ENCODE measurements around the gene IFI27. TPM values are rescaled to one million over a fixed set of nuclear protein-coding genes. Genes with fewer than 3 reads are reported as not detected.

Gene IFI27
- total RNA-seq, 1 donor: 80.7 TPM

DNA sequence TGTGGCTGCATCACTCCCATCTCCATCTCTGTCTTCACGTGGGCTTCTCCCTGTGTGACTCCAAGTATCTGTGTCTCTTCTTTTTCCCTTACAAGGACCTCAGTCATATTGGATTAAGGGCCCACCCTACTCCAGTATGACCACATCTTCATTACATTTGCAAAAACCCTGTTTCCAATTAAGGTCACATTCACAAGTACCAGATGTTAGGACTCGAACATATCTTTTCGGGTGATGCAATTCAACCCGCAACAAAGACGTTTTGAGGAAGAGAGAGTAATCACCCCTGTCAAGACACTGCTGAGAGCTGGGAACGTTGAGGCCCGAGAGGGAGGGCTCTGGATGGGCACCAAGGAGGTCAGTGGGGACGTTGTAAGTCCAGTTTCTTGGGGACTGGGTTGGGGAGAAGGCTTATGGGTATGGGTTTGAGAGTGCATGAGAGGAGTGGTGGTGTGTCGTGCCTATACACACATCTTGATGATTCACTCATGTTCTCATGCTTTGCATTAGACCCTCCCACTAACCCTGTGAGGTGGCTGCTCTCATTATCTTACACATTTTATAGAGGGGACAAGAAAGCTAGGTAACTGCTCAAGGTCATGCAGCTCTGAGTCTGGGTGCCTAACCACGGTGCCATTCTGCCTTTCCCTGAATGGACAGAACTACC lies 12.1 kb upstream of the IFI27 start:
- no peaks in the 10 kb centered on the region for H4K20me1 ChIP-seq (ENCODE audit: insufficient read depth, low read length)
- no peak overlapping the region for H3K4me2 ChIP-seq (ENCODE audit: insufficient read depth, low read length)
- TF ChIP-seq, protein P1, sequence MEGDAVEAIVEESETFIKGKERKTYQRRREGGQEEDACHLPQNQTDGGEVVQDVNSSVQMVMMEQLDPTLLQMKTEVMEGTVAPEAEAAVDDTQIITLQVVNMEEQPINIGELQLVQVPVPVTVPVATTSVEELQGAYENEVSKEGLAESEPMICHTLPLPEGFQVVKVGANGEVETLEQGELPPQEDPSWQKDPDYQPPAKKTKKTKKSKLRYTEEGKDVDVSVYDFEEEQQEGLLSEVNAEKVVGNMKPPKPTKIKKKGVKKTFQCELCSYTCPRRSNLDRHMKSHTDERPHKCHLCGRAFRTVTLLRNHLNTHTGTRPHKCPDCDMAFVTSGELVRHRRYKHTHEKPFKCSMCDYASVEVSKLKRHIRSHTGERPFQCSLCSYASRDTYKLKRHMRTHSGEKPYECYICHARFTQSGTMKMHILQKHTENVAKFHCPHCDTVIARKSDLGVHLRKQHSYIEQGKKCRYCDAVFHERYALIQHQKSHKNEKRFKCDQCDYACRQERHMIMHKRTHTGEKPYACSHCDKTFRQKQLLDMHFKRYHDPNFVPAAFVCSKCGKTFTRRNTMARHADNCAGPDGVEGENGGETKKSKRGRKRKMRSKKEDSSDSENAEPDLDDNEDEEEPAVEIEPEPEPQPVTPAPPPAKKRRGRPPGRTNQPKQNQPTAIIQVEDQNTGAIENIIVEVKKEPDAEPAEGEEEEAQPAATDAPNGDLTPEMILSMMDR (IDR thresholded peaks at IDR 0.05; ENCODE audit: extremely low read depth, low read depth, low read length): no peak
- H3K4me3 ChIP-seq (ENCODE audit: insufficient read depth, low read length): no peak overlapping the region
- H3K4me1 ChIP-seq (ENCODE audit: insufficient read depth, low read length): peaks cover 16% of the 10 kb centered on the region
- H3K79me2 ChIP-seq (ENCODE audit: insufficient read depth, low read length): no peaks in the 10 kb centered on the region
- H3K9me3 ChIP-seq (ENCODE audit: low read depth, low read length): no peaks in the 10 kb centered on the region
- no peaks in the 10 kb centered on the region for H3K27me3 ChIP-seq (ENCODE audit: insufficient read depth, low read length)
- H2AFZ ChIP-seq (ENCODE audit: low read length): no peak overlapping the region
- no peaks in the 10 kb centered on the region for H3K36me3 ChIP-seq (ENCODE audit: insufficient read depth, low read length)
- no peak for DNase-seq (ENCODE audit: insufficient read length, low spot score, missing footprints)
- no peak overlapping the region for H3K27ac ChIP-seq (ENCODE audit: low read depth, low read length)

DNA sequence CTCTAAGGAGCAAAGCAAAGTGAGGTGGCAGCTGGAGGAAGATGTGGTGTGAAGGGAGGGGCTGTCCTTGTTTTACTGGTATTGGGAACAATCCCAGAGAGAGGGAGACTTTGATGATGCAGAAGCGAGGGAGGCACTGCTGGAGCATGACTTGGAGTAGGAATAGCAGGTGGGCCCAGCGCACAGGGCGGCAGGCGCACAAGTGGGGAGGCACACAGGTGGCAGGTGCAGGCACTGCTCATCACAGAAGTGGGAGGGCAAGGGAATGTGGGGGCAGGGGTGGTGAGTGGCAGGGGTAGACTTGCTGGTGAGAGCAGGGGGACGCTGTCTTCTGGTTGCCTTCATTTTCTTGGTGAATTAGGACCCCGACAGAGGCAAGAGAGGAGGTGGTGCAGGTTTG lies 11.5 kb upstream of the IFI27 start:
- Histone ChIP-seq H3K79me2 (ENCODE audit: insufficient read depth, low read length) (no peaks in the 10 kb centered on the region), H3K27ac (ENCODE audit: low read depth, low read length) (no peak overlapping the region), H3K4me1 (ENCODE audit: insufficient read depth, low read length) (peaks cover 16% of the 10 kb centered on the region), H3K36me3 (ENCODE audit: insufficient read depth, low read length) (no peaks in the 10 kb centered on the region), H3K27me3 (ENCODE audit: insufficient read depth, low read length) (no peaks in the 10 kb centered on the region), H4K20me1 (ENCODE audit: insufficient read depth, low read length) (no peaks in the 10 kb centered on the region), H2AFZ (ENCODE audit: low read length) (no peak overlapping the region), H3K4me2 (ENCODE audit: insufficient read depth, low read length) (no peak overlapping the region), H3K9me3 (ENCODE audit: low read depth, low read length) (no peaks in the 10 kb centered on the region), H3K4me3 (ENCODE audit: insufficient read depth, low read length) (no peak overlapping the region)
- TF ChIP-seq, protein P1 (IDR thresholded peaks at IDR 0.05; ENCODE audit: extremely low read depth, low read depth, low read length): no peak
- DNase-seq (ENCODE audit: insufficient read length, low spot score, missing footprints): no peak

DNA sequence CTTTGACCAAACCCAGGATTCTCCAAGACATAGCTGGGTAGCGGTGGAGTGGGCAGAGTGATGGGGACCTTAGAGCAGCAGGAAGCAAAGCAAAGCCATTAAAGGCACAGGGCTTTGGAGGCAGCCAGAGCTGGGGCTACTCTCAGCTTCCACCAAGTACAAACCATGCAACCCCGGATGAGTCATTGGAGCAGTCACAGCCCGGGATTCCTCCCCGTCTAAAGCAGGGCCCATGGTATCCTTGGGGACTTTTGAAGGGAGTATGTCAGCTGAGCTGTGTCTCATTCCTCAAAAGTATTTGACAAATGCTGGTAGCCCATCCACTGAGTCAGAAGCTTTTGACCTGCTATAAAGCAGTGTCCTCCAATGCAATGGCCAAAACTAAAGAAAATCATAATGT lies 9.7 kb upstream of the IFI27 start:
- Histone ChIP-seq H3K9me3 (ENCODE audit: low read depth, low read length) (no peaks in the 10 kb centered on the region), H3K27me3 (ENCODE audit: insufficient read depth, low read length) (no peaks in the 10 kb centered on the region), H3K27ac (ENCODE audit: low read depth, low read length) (peak overlapping the region; percentile 20), H3K4me3 (ENCODE audit: insufficient read depth, low read length) (no peak overlapping the region), H3K79me2 (ENCODE audit: insufficient read depth, low read length) (no peaks in the 10 kb centered on the region), H4K20me1 (ENCODE audit: insufficient read depth, low read length) (no peaks in the 10 kb centered on the region), H3K4me2 (ENCODE audit: insufficient read depth, low read length) (peak overlapping the region; percentile 28), H3K4me1 (ENCODE audit: insufficient read depth, low read length) (peaks cover 16% of the 10 kb centered on the region), H3K36me3 (ENCODE audit: insufficient read depth, low read length) (no peaks in the 10 kb centered on the region), H2AFZ (ENCODE audit: low read length) (no peak overlapping the region)
- TF ChIP-seq, protein P1 (IDR thresholded peaks at IDR 0.05; ENCODE audit: extremely low read depth, low read depth, low read length): no peak
- DNase-seq (ENCODE audit: insufficient read length, low spot score, missing footprints): peak; percentile 96

DNA sequence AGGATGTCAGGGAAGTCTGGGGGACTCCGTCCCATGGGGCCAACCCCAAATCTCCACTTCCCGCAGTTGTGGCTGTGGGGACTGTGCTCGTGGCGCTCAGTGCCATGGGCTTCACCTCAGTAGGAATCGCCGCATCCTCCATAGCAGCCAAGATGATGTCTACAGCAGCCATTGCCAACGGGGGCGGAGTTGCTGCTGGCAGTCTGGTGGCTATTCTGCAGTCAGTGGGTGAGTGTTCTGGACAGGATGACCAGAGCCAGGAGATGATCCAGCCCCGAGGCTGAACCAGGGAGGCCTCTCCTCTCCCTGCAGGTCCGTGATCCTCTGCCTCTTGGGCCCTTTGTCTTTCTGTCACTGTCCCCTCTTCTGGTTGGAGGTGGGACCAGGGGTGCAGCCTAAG lies 8.8 kb upstream of the IFI27 start:
- DNase-seq (ENCODE audit: insufficient read length, low spot score, missing footprints): no peak
- H3K27ac ChIP-seq (ENCODE audit: low read depth, low read length): peak overlapping the region; percentile 20
- no peak overlapping the region for H2AFZ ChIP-seq (ENCODE audit: low read length)
- H3K4me3 ChIP-seq (ENCODE audit: insufficient read depth, low read length): no peak overlapping the region
- H4K20me1 ChIP-seq (ENCODE audit: insufficient read depth, low read length): no peaks in the 10 kb centered on the region
- no peaks in the 10 kb centered on the region for H3K36me3 ChIP-seq (ENCODE audit: insufficient read depth, low read length)
- no peaks in the 10 kb centered on the region for H3K27me3 ChIP-seq (ENCODE audit: insufficient read depth, low read length)
- no peak overlapping the region for H3K4me2 ChIP-seq (ENCODE audit: insufficient read depth, low read length)
- H3K79me2 ChIP-seq (ENCODE audit: insufficient read depth, low read length): no peaks in the 10 kb centered on the region
- TF ChIP-seq, protein P1 (IDR thresholded peaks at IDR 0.05; ENCODE audit: extremely low read depth, low read depth, low read length): no peak
- no peaks in the 10 kb centered on the region for H3K9me3 ChIP-seq (ENCODE audit: low read depth, low read length)
- H3K4me1 ChIP-seq (ENCODE audit: insufficient read depth, low read length): peaks cover 16% of the 10 kb centered on the region
